A673 (cell line): ENCODE measurements around the gene TBX18.

ENCODE experiments used
- CTCF ChIP-seq: fragments of 300-800, 200-600 bp; sonication (generic); conservative IDR thresholded peaks from 2 replicates; pipeline ENCODE4 v1.5.1; 2017; ENCODE audit warnings: low read depth, mild to moderate bottlenecking, antibody characterized with exemption, low read length, moderate library complexity, mixed read lengths
- EZH2 ChIP-seq: fragments of 200-600 bp; sonication (generic); IDR thresholded peaks from 2 replicates; pipeline ENCODE4 v1.6.1; 2017; ENCODE audit warnings: borderline replicate concordance, low read depth, mild to moderate bottlenecking, mixed read lengths, antibody characterized with exemption, low read length; ENCODE audit not compliant: poor library complexity, severe bottlenecking

GRCh38 chr6:84771125-84771755 lies 6.8 kb upstream of the TBX18 start:
- no peak for TF ChIP-seq CTCF
- TF ChIP-seq EZH2 = no peak
